NCI-H1436 treated with DMSO at 0.1 percent for 48 hours (cell line): ENCODE measurements around the gene INS.
"Not testable (repeated sequence)": the region's sequence is repeated elsewhere in the genome, so short reads cannot be mapped to it uniquely, and the experiment has no call there.

ENCODE experiments used
- DNase-seq: peaks from one replicate; lab custom pipeline; 2025; lab: John Stamatoyannopoulos, UW

INS gene

GRCh38 chr11:2180789-2181370 is 19.9 kb upstream of the INS start:
- no peak for DNase-seq

GRCh38 chr11:2180347-2180746 is 19.3 kb upstream of the INS start:
- no peak for DNase-seq

- DNase-seq = no peak
Observed at GRCh38 chr11:2179516-2179915, 18.5 kb upstream of the INS start.

GRCh38 chr11:2178906-2179494 is 18.0 kb upstream of the INS start:
- peak; percentile 49 for DNase-seq

- DNase-seq = not testable (repeated sequence)
Observed at GRCh38 chr11:2178055-2178773, 17.2 kb upstream of the INS start.

GRCh38 chr11:2177076-2177475 is 16.1 kb upstream of the INS start:
- no peak for DNase-seq

- DNase-seq = no peak
Observed at GRCh38 chr11:2176389-2176900, 15.4 kb upstream of the INS start.

- DNase-seq = no peak
Observed at GRCh38 chr11:2175659-2176058, 14.7 kb upstream of the INS start.

- DNase-seq = no peak
Observed at GRCh38 chr11:2174361-2174760, 13.4 kb upstream of the INS start.

GRCh38 chr11:2173761-2174160 is 12.8 kb upstream of the INS start:
- no peak for DNase-seq

- DNase-seq = no peak
Observed at GRCh38 chr11:2173150-2173693, 12.2 kb upstream of the INS start.

- no peak for DNase-seq
Observed at GRCh38 chr11:2172676-2173075, 11.7 kb upstream of the INS start.

GRCh38 chr11:2171591-2172003 is 10.6 kb upstream of the INS start, which contains the start of gene TH:
TH (minus strand) TSS chr11:2171815; CDS start chr11:2171786, 29 bp downstream.
- DNase-seq = no peak

GRCh38 chr11:2169626-2170570 is 8.9 kb upstream of the INS start:
- no peak for DNase-seq

- DNase-seq = no peak
Observed at GRCh38 chr11:2169005-2169378, 8.0 kb upstream of the INS start.

GRCh38 chr11:2168286-2169004 is 7.4 kb upstream of the INS start:
- no peak for DNase-seq

- DNase-seq = no peak
Observed at GRCh38 chr11:2167141-2168045, 6.4 kb upstream of the INS start.

- no peak for DNase-seq
Observed at GRCh38 chr11:2166091-2166851, 5.3 kb upstream of the INS start.

- DNase-seq = no peak
Observed at GRCh38 chr11:2165571-2165970, 4.6 kb upstream of the INS start.
